BE2C (cell line): Measurements from ENCODE around the gene PPP1R37.

Source experiments
- DNase-seq: peaks from one replicate; pipeline ENCODE4 v3.0.0-alpha.2; 2020
- H3K27me3 ChIP-seq: fragments of 250-450 bp; sonication (Bioruptor Pico); 2 replicates; pipeline ENCODE4 v1.5.1; 2020; ENCODE audit warnings: mild to moderate bottlenecking
- H3K36me3 ChIP-seq: fragments of 250-450 bp; sonication (Bioruptor Pico); 2 replicates; pipeline ENCODE4 v1.5.1; 2020; ENCODE audit warnings: mild to moderate bottlenecking
- H3K4me1 ChIP-seq: fragments of 250-450 bp; sonication (Bioruptor Pico); 2 replicates; pipeline ENCODE4 v1.5.1; 2020
- H3K4me3 ChIP-seq: 2 replicates; pipeline ENCODE4 v1.5.1; 2011; ENCODE audit warnings: low read depth, low read length
- H3K9me3 ChIP-seq: fragments of 250-450 bp; sonication (Bioruptor Pico); 2 replicates; pipeline ENCODE4 v1.5.1; 2020
- CTCF ChIP-seq: IDR thresholded peaks from 2 replicates; pipeline ENCODE4 v1.5.1; 2012; ENCODE audit warnings: mild to moderate bottlenecking, low read depth, low read length

Gene PPP1R37

GRCh38 chr19:45149129-45149528, 56.1 kb downstream of the PPP1R37 start:
- no peak for TF ChIP-seq CTCF
- no peak for DNase-seq
- H3K9me3 ChIP-seq, result peaks cover 7% of the 10 kb centered on the region; the same call in 1 of the 2 replicates
- H3K36me3 ChIP-seq, result peaks cover 26% of the 10 kb centered on the region
- H3K4me1 ChIP-seq, result peaks cover 4% of the 10 kb centered on the region
- H3K4me3 ChIP-seq, result no peak overlapping the region
- peaks cover 13% of the 10 kb centered on the region for H3K27me3 ChIP-seq

- Histone ChIP-seq H3K4me3 (no peak overlapping the region), H3K27me3 (peaks cover 13% of the 10 kb centered on the region), H3K4me1 (peaks cover 4% of the 10 kb centered on the region), H3K9me3 (peaks cover 7% of the 10 kb centered on the region; the same call in 1 of the 2 replicates), H3K36me3 (peaks cover 17% of the 10 kb centered on the region)
- TF ChIP-seq CTCF, result no peak
- DNase-seq, result no peak
Observed at GRCh38 chr19:45150180-45150579, 57.2 kb downstream of the PPP1R37 start.

- DNase-seq, result no peak
- H3K4me1 ChIP-seq, result peaks cover 4% of the 10 kb centered on the region
- TF ChIP-seq CTCF, result no peak
- peaks cover 7% of the 10 kb centered on the region; the same call in 1 of the 2 replicates for H3K9me3 ChIP-seq
- peaks cover 13% of the 10 kb centered on the region for H3K36me3 ChIP-seq
- peaks cover 13% of the 10 kb centered on the region for H3K27me3 ChIP-seq
- no peak overlapping the region for H3K4me3 ChIP-seq
Observed at GRCh38 chr19:45150751-45151281, 57.8 kb downstream of the PPP1R37 start.

GRCh38 chr19:45151320-45151719, 58.3 kb downstream of the PPP1R37 start:
- no peak for TF ChIP-seq CTCF
- peaks cover 7% of the 10 kb centered on the region; the same call in 1 of the 2 replicates for H3K9me3 ChIP-seq
- no peak for DNase-seq
- H3K4me1 ChIP-seq, result peaks cover 4% of the 10 kb centered on the region
- peaks cover 13% of the 10 kb centered on the region for H3K27me3 ChIP-seq
- H3K36me3 ChIP-seq, result peaks cover 8% of the 10 kb centered on the region
- no peak overlapping the region for H3K4me3 ChIP-seq

- H3K4me3 ChIP-seq, result no peak overlapping the region
- H3K9me3 ChIP-seq, result peaks cover 7% of the 10 kb centered on the region; the same call in 1 of the 2 replicates
- no peak for TF ChIP-seq CTCF
- no peak for DNase-seq
- H3K36me3 ChIP-seq, result peaks cover 7% of the 10 kb centered on the region; the same call in 1 of the 2 replicates
- H3K27me3 ChIP-seq, result peaks cover 13% of the 10 kb centered on the region
- peaks cover 4% of the 10 kb centered on the region for H3K4me1 ChIP-seq
Observed at GRCh38 chr19:45151821-45152503, 59.0 kb downstream of the PPP1R37 start.
